ENCODE results near the gene SLC9A9. TPM values are rescaled to one million over a fixed set of nuclear protein-coding genes. Genes with fewer than 3 reads are reported as not detected.
A peak's percentile ranks its signal among the peaks of the same experiment; 100 is the strongest.

SLC9A9 gene
- polyA plus RNA-seq, 1 of the 3 experiments (the other 2 are of a cell fraction): 0.05 TPM

DNA sequence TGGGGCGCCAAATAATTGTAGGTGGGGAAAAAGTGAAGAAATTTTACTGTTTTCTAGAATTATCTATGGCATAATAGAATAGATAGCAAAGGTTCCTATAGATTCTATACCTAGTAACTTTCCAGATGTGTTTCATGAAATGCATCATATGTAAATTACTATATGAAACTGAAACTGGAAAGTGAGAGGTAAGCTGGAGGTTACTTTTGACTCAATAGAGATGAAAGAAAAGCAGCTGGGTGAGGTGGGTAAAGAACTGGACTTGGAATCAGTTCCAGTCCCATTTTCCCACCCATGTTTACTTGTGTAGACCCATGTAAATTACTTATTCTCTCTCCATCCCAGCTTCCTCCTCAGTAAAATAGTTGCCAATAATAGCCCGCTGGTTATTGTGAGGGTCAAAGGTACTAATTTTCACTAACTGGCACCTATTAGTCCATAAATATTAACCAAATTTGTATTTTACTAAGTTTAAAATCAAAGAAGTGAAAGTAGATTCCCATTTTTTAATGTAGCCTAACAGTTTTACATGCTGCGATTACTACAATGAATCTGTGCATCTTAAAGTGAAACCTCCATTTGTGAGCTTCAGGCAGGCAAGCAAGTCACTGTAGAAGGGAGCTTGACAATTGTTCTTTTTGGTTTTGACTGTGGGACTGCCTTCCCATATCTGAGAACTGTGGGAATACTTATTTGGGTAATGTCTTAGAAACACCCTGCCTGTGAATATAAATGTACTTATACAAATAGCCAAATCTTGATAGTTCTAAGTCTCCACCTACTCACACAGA, 312.1 kb downstream of the SLC9A9 start:
- H3K79me2 ChIP-seq (ENCODE audit: insufficient read depth): no peaks in the 10 kb centered on the region
- H3K36me3 ChIP-seq (replicated peaks in 1 of 2; ENCODE audit: control insufficient read depth in 1 of 2, insufficient read depth in 2 of 2, low read length in 1 of 2): no peaks in the 10 kb centered on the region
- no peak overlapping the region for H3K9ac ChIP-seq
- no peak overlapping the region for H3K27ac ChIP-seq (ENCODE audit: low read depth in 2 of 2, low read length in 1 of 2)
- H3K9me2 ChIP-seq: no peaks in the 10 kb centered on the region
- TF ChIP-seq GATA2 (CRISPR knock-in tag; IDR thresholded peaks at IDR 0.05) (no peak), SMC3 (IDR thresholded peaks at IDR 0.05; ENCODE audit: low read depth, low read length) (no peak)
- TF ChIP-seq, protein P1, sequence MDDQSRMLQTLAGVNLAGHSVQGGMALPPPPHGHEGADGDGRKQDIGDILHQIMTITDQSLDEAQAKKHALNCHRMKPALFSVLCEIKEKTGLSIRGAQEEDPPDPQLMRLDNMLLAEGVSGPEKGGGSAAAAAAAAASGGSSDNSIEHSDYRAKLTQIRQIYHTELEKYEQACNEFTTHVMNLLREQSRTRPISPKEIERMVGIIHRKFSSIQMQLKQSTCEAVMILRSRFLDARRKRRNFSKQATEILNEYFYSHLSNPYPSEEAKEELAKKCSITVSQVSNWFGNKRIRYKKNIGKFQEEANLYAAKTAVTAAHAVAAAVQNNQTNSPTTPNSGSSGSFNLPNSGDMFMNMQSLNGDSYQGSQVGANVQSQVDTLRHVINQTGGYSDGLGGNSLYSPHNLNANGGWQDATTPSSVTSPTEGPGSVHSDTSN (IDR thresholded peaks at IDR 0.05): no peak
- TF ChIP-seq, protein P2, sequence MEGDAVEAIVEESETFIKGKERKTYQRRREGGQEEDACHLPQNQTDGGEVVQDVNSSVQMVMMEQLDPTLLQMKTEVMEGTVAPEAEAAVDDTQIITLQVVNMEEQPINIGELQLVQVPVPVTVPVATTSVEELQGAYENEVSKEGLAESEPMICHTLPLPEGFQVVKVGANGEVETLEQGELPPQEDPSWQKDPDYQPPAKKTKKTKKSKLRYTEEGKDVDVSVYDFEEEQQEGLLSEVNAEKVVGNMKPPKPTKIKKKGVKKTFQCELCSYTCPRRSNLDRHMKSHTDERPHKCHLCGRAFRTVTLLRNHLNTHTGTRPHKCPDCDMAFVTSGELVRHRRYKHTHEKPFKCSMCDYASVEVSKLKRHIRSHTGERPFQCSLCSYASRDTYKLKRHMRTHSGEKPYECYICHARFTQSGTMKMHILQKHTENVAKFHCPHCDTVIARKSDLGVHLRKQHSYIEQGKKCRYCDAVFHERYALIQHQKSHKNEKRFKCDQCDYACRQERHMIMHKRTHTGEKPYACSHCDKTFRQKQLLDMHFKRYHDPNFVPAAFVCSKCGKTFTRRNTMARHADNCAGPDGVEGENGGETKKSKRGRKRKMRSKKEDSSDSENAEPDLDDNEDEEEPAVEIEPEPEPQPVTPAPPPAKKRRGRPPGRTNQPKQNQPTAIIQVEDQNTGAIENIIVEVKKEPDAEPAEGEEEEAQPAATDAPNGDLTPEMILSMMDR (IDR thresholded peaks at IDR 0.05): no peak
- no peaks in the 10 kb centered on the region for H3K9me3 ChIP-seq
- H3K4me3 ChIP-seq (ENCODE audit: low read depth in 2 of 2, low read length in 1 of 2): peak overlapping the region in 1 of 2 experiments; percentile 28; a peak in 2 of 4 replicates
- no peak overlapping the region for H2AFZ ChIP-seq (ENCODE audit: low read depth)
- CTCF ChIA-PET: interaction anchor here (1.2 kb wide), 1 partner anchor 10 kb away, joined by 3 read pairs; no protein-coding TSS in a partner anchor
- POLR2A ChIA-PET: no interaction called here
- DNase-seq: no peak
- peaks cover 0 to 2% of the 10 kb centered on the region in 2 experiments; a peak in 1 of 4 replicates for H3K4me1 ChIP-seq (ENCODE audit: control insufficient read depth in 1 of 2, insufficient read depth in 2 of 2, low read depth in 1 of 2, low read length in 1 of 2)
- 22% methylated on average over 3 of the region's 3 CpGs for WGBS (ENCODE audit: low lambda C conversion rate)
- H3K4me2 ChIP-seq: peak overlapping the region; percentile 54
- H3F3A ChIP-seq (replicated peaks; ENCODE audit: insufficient read depth): no peaks in the 10 kb centered on the region
- peaks cover 10% of the 10 kb centered on the region; the same call in 1 of the 2 replicates for H3K27me3 ChIP-seq (ENCODE audit: insufficient read depth)
- no peaks in the 10 kb centered on the region for H4K20me1 ChIP-seq (ENCODE audit: insufficient read depth)

DNA sequence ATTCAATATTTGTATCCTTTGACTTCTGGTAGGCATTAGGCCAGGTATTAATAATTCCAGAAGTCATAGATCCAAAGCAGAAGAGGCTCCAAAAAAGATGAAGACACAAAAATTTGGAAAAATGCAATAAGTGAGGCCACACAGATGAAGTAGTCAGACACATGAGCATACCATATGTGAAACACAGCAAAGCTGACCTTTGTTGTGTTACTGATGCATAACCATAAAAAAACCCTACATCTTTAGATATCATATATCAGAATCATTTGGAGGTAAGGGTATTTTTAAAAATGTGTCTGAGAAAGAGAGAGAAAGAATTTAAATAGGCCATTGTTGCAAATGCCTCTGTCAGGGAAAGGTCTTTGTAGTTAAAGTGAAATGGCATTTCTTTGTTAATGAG, 314.9 kb downstream of the SLC9A9 start:
- Histone ChIP-seq H3K79me2 (ENCODE audit: insufficient read depth) (no peaks in the 10 kb centered on the region), H3F3A (replicated peaks; ENCODE audit: insufficient read depth) (no peaks in the 10 kb centered on the region), H3K4me1 (ENCODE audit: control insufficient read depth in 1 of 2, insufficient read depth in 2 of 2, low read depth in 1 of 2, low read length in 1 of 2) (peaks cover 0 to 2% of the 10 kb centered on the region in 2 experiments; a peak in 1 of 4 replicates), H3K4me3 (ENCODE audit: low read depth in 2 of 2, low read length in 1 of 2) (no peak overlapping the region), H3K4me2 (no peak overlapping the region), H4K20me1 (ENCODE audit: insufficient read depth) (no peaks in the 10 kb centered on the region), H3K27ac (ENCODE audit: low read depth in 2 of 2, low read length in 1 of 2) (no peak overlapping the region), H3K36me3 (replicated peaks in 1 of 2; ENCODE audit: control insufficient read depth in 1 of 2, insufficient read depth in 2 of 2, low read length in 1 of 2) (no peaks in the 10 kb centered on the region), H3K27me3 (ENCODE audit: insufficient read depth) (peaks cover 10% of the 10 kb centered on the region; the same call in 1 of the 2 replicates), H3K9me3 (no peaks in the 10 kb centered on the region), H3K9me2 (no peaks in the 10 kb centered on the region), H3K9ac (no peak overlapping the region), H2AFZ (ENCODE audit: low read depth) (no peak overlapping the region)
- DNase-seq: no peak
- TF ChIP-seq MXI1 (IDR thresholded peaks at IDR 0.05; ENCODE audit: low read depth, low read length) (no peak), FOXJ3 (CRISPR knock-in tag; IDR thresholded peaks at IDR 0.05) (no peak), USF2 (IDR thresholded peaks at IDR 0.05; ENCODE audit: borderline replicate concordance, low read depth, low read length) (no peak), RFX5 (IDR thresholded peaks at IDR 0.05; ENCODE audit: low read length) (no peak), FOSL2 (IDR thresholded peaks at IDR 0.05; ENCODE audit: borderline replicate concordance, low read depth) (no peak), TEAD4 (IDR thresholded peaks at IDR 0.05; ENCODE audit: borderline replicate concordance, insufficient read depth) (no peak), EP300 (IDR thresholded peaks at IDR 0.05; ENCODE audit: borderline replicate concordance in 1 of 2, low read depth in 1 of 2, low read length in 1 of 2) (no peak), POLR2AphosphoS5 (IDR thresholded peaks at IDR 0.05; ENCODE audit: low read depth, low read length) (no peak), ELF1 (IDR thresholded peaks at IDR 0.05) (no peak), SMC3 (IDR thresholded peaks at IDR 0.05; ENCODE audit: low read depth, low read length) (no peak), TCF12 (IDR thresholded peaks at IDR 0.05) (no peak), RXRA (IDR thresholded peaks at IDR 0.05; ENCODE audit: borderline replicate concordance, low read depth) (no peak), MAX (IDR thresholded peaks at IDR 0.05; ENCODE audit: low read depth) (no peak)
- TF ChIP-seq, protein P3, sequence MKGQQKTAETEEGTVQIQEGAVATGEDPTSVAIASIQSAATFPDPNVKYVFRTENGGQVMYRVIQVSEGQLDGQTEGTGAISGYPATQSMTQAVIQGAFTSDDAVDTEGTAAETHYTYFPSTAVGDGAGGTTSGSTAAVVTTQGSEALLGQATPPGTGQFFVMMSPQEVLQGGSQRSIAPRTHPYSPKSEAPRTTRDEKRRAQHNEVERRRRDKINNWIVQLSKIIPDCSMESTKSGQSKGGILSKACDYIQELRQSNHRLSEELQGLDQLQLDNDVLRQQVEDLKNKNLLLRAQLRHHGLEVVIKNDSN (IDR thresholded peaks at IDR 0.05; ENCODE audit: borderline replicate concordance, low read depth): no peak
- TF ChIP-seq, protein P1 (IDR thresholded peaks at IDR 0.05): no peak
- TF ChIP-seq, protein P2 (IDR thresholded peaks at IDR 0.05): no peak
- CTCF ChIA-PET: no interaction called here
- POLR2A ChIA-PET: no interaction called here

Data from SK-N-SH (cell line).